Stimulated activated naive CD8-positive, alpha-beta T cell treated with anti-CD3 and anti-CD28 coated beads, Interleukin-15, amount 100 ng/mL, for 72 hours (primary cell): ENCODE results near the gene CRTAP.
"Not testable (repeated sequence)": the region's sequence is repeated elsewhere in the genome, so short reads cannot be mapped to it uniquely, and the experiment has no call there.

Experiments
- ATAC-seq: fragments of 150-1000 bp; cut with Tn5 transposase; 2 replicates; pipeline ENCODE4 v1.10.0; 2021; ENCODE audit warnings: mild to moderate bottlenecking, moderate library complexity
- DNase-seq, 2 donors: peaks; one replicate each; pipeline ENCODE4 v3.0.0; 2021 to 2022
- H3K27ac Mint-ChIP-seq, 2 donors: one replicate each; pipeline ENCODE4 v1.8.0; 2022; ENCODE audit warnings: mild to moderate bottlenecking in 2 of 2, mixed read lengths in 2 of 2, moderate library complexity in 2 of 2
- H3K27me3 Mint-ChIP-seq: one replicate; pipeline ENCODE4 v1.8.0; 2022; ENCODE audit warnings: mixed read lengths
- H3K4me1 Mint-ChIP-seq: one replicate; pipeline ENCODE4 v1.8.0; 2022; ENCODE audit warnings: mild to moderate bottlenecking, mixed read lengths
- H3K4me3 Mint-ChIP-seq, 2 donors: one replicate each; pipeline ENCODE4 v1.8.0; 2022; ENCODE audit warnings: mild to moderate bottlenecking in 2 of 2, mixed read lengths in 2 of 2, moderate library complexity in 1 of 2
- H3K9me3 Mint-ChIP-seq, 2 donors: one replicate each; pipeline ENCODE4 v1.8.0; 2022; ENCODE audit warnings: mixed read lengths in 2 of 2

The CRTAP gene

GRCh38 chr3:33113772-33114621, at the start of gene CRTAP:
CRTAP (plus strand) TSS chr3:33114014; CDS start chr3:33114078, 64 bp downstream.
- Mint-ChIP-seq H3K27ac (peak within 1 kb of the TSS in 1 of 2 donors; percentile 72), H3K27me3 (no peaks in the 10 kb centered on the region), H3K4me1 (peaks cover 33% of the 10 kb centered on the region), H3K4me3 (peak within 1 kb of the TSS; percentile 86 to 90), H3K9me3 (no peaks in the 10 kb centered on the region)
- DNase-seq, result peak; percentile 85 to 93
- ATAC-seq, result peak; percentile 93

- Mint-ChIP-seq H3K27ac (no peak overlapping the region), H3K9me3 (no peaks in the 10 kb centered on the region), H3K4me3 (no peak overlapping the region), H3K4me1 (peaks cover 60% of the 10 kb centered on the region), H3K27me3 (no peaks in the 10 kb centered on the region)
- ATAC-seq (no peak), DNase-seq (no peak)
Measured at GRCh38 chr3:33064929-33065328, 48.9 kb upstream of the CRTAP start.

GRCh38 chr3:33067484-33067883, 46.3 kb upstream of the CRTAP start:
- no peak for ATAC-seq
- no peak for DNase-seq
- Mint-ChIP-seq H3K27ac (no peak overlapping the region), H3K4me1 (peaks cover 41% of the 10 kb centered on the region), H3K27me3 (no peaks in the 10 kb centered on the region), H3K4me3 (no peak overlapping the region), H3K9me3 (no peaks in the 10 kb centered on the region)

- not testable (repeated sequence) for H3K9me3 Mint-ChIP-seq, H3K4me3 Mint-ChIP-seq, H3K27ac Mint-ChIP-seq, H3K27me3 Mint-ChIP-seq, ATAC-seq, DNase-seq
- peaks cover 30% of the 10 kb centered on the region for H3K4me1 Mint-ChIP-seq
Measured at GRCh38 chr3:33069862-33070261, 44.0 kb upstream of the CRTAP start.

GRCh38 chr3:33071181-33071580, 42.6 kb upstream of the CRTAP start:
- ATAC-seq, result no peak

GRCh38 chr3:33071946-33072345, 41.9 kb upstream of the CRTAP start:
- ATAC-seq, result no peak
- H3K27ac Mint-ChIP-seq, result no peak overlapping the region
- peaks cover 20% of the 10 kb centered on the region for H3K4me1 Mint-ChIP-seq
- no peak overlapping the region for H3K4me3 Mint-ChIP-seq
- no peak for DNase-seq
- no peaks in the 10 kb centered on the region for H3K27me3 Mint-ChIP-seq
- no peaks in the 10 kb centered on the region for H3K9me3 Mint-ChIP-seq

More at GRCh38 chr3:33071181-33071580, 42.6 kb upstream of the CRTAP start:
- Mint-ChIP-seq H3K9me3 (no peaks in the 10 kb centered on the region), H3K27me3 (no peaks in the 10 kb centered on the region), H3K4me1 (peaks cover 21% of the 10 kb centered on the region), H3K4me3 (no peak overlapping the region), H3K27ac (no peak overlapping the region)
- no peak for DNase-seq

GRCh38 chr3:33074217-33075067, 39.4 kb upstream of the CRTAP start:
- Mint-ChIP-seq H3K9me3 (no peaks in the 10 kb centered on the region), H3K4me1 (peaks cover 28% of the 10 kb centered on the region), H3K4me3 (no peak overlapping the region), H3K27ac (no peak overlapping the region), H3K27me3 (no peaks in the 10 kb centered on the region)
- peak; percentile 67 for ATAC-seq
- peak; percentile 56 to 57 for DNase-seq

GRCh38 chr3:33075995-33076394, 37.8 kb upstream of the CRTAP start:
- Mint-ChIP-seq H3K27ac (no peak overlapping the region), H3K9me3 (no peaks in the 10 kb centered on the region), H3K4me3 (no peak overlapping the region), H3K27me3 (no peaks in the 10 kb centered on the region), H3K4me1 (peaks cover 28% of the 10 kb centered on the region)
- DNase-seq (no peak), ATAC-seq (no peak)

- no peaks in the 10 kb centered on the region for H3K9me3 Mint-ChIP-seq
- no peak overlapping the region for H3K27ac Mint-ChIP-seq
- H3K4me3 Mint-ChIP-seq, result no peak overlapping the region
- peaks cover 25% of the 10 kb centered on the region for H3K4me1 Mint-ChIP-seq
- DNase-seq, result no peak
- ATAC-seq, result no peak
- H3K27me3 Mint-ChIP-seq, result no peaks in the 10 kb centered on the region
Measured at GRCh38 chr3:33076952-33077351, 36.9 kb upstream of the CRTAP start.

GRCh38 chr3:33077976-33078375, 35.8 kb upstream of the CRTAP start:
- no peak overlapping the region for H3K27ac Mint-ChIP-seq

GRCh38 chr3:33079813-33080212, 34.0 kb upstream of the CRTAP start:
- not testable (repeated sequence) for DNase-seq, ATAC-seq, H3K27ac Mint-ChIP-seq, H3K9me3 Mint-ChIP-seq, H3K27me3 Mint-ChIP-seq, H3K4me3 Mint-ChIP-seq
- peaks cover 14% of the 10 kb centered on the region for H3K4me1 Mint-ChIP-seq

More at GRCh38 chr3:33077976-33078375, 35.8 kb upstream of the CRTAP start:
- H3K27me3 Mint-ChIP-seq, result no peaks in the 10 kb centered on the region
- H3K4me3 Mint-ChIP-seq, result no peak overlapping the region
- no peaks in the 10 kb centered on the region for H3K9me3 Mint-ChIP-seq
- peaks cover 21% of the 10 kb centered on the region for H3K4me1 Mint-ChIP-seq
- ATAC-seq (no peak), DNase-seq (no peak)

GRCh38 chr3:33081812-33082211, 32.0 kb upstream of the CRTAP start:
- no peaks in the 10 kb centered on the region for H3K27me3 Mint-ChIP-seq
- no peak overlapping the region for H3K27ac Mint-ChIP-seq
- H3K4me1 Mint-ChIP-seq, result peaks cover 28% of the 10 kb centered on the region
- ATAC-seq (no peak), DNase-seq (no peak)
- no peaks in the 10 kb centered on the region for H3K9me3 Mint-ChIP-seq
- no peak overlapping the region for H3K4me3 Mint-ChIP-seq

- ATAC-seq, result no peak
- Mint-ChIP-seq H3K4me3 (no peak overlapping the region), H3K9me3 (no peaks in the 10 kb centered on the region), H3K27me3 (no peaks in the 10 kb centered on the region), H3K27ac (no peak overlapping the region), H3K4me1 (peaks cover 41% of the 10 kb centered on the region)
- no peak for DNase-seq
Measured at GRCh38 chr3:33083958-33084357, 29.9 kb upstream of the CRTAP start.

GRCh38 chr3:33088691-33089090, 25.1 kb upstream of the CRTAP start:
- peak overlapping the region in 1 of 2 donors; percentile 51 for H3K4me3 Mint-ChIP-seq
- no peak overlapping the region for H3K27ac Mint-ChIP-seq

GRCh38 chr3:33089515-33089914, 24.3 kb upstream of the CRTAP start:
- Mint-ChIP-seq H3K27me3 (no peaks in the 10 kb centered on the region), H3K9me3 (no peaks in the 10 kb centered on the region), H3K4me1 (peaks cover 90% of the 10 kb centered on the region), H3K4me3 (peak overlapping the region; percentile 53 to 59), H3K27ac (peak overlapping the region in 1 of 2 donors; percentile 9)
- ATAC-seq, result peak; percentile 83
- peak in 1 of 2 donors; percentile 26 for DNase-seq

More at GRCh38 chr3:33088691-33089090, 25.1 kb upstream of the CRTAP start:
- Mint-ChIP-seq H3K9me3 (no peaks in the 10 kb centered on the region), H3K27me3 (no peaks in the 10 kb centered on the region), H3K4me1 (peaks cover 88% of the 10 kb centered on the region)
- no peak for DNase-seq
- no peak for ATAC-seq

GRCh38 chr3:33091746-33092145, 22.1 kb upstream of the CRTAP start:
- DNase-seq (no peak), ATAC-seq (no peak)
- Mint-ChIP-seq H3K27me3 (no peaks in the 10 kb centered on the region), H3K9me3 (no peaks in the 10 kb centered on the region), H3K4me1 (peaks cover 86% of the 10 kb centered on the region), H3K27ac (no peak overlapping the region), H3K4me3 (no peak overlapping the region)
